Activated CD4-positive, alpha-beta T cell treated with anti-CD3 and anti-CD28 coated beads for 4 hours (primary cell): ENCODE data around the gene PSPH.
"Not testable (repeated sequence)": the region's sequence is repeated elsewhere in the genome, so short reads cannot be mapped to it uniquely, and the experiment has no call there.

Experiments used
- DNase-seq, 2 donors: peaks; one replicate each; pipeline ENCODE4 v3.0.0-alpha.2; 2020

The PSPH gene

DNA sequence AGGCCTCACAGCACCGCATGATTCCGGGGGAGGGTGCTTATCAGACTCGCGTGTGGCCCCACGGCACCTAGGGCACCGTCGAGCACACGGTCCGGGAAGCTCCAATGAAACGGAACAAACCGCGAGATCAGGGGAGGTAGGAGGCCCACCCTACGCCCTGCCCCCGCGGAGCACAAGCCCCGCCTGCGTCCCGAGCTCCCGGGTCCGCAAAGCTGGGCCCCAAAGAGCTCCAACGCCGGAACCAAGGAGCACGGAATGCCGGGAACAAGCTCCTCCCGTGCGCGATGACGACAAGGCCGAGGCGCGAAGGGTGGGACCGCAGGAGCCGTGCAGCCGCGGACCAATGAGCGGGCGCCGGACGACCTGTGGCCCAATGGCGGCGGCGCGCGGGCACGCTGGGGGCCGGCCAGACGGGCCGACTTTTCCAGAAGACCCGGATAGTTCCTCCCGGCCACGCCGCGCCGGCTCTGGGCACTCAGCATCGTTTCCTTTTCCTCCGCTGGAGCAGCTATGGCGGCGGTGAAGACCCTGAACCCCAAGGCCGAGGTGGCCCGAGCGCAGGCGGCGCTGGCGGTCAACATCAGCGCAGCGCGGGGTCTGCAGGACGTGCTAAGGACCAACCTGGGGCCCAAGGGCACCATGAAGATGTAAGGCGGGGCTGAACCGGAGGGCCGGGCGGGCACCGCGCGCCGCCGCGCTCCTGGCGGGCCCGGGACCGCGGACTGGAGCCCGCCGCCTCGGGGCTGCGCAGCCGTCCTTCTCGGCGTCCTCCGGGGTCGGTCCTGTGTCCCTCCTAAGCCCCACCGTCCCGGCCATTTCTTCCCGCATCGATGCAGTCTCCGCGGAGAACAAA is at the start of gene PSPH, which contains the start of gene CCT6A:
Gene PSPH, minus strand, starts transcription at position 106 of the 853 bp plus-strand sequence. CDS start 30,232 bp downstream, outside the sequence.
Gene CCT6A, plus strand, starts transcription at position 427 of the 853 bp plus-strand sequence. Its CDS starts 84 bp downstream, at position 511.
- peak; percentile 89 to 92 for DNase-seq

- no peak for DNase-seq
Measured at GRCh38 chr7:56099653-56100052, 48.4 kb upstream of the PSPH start.

DNA sequence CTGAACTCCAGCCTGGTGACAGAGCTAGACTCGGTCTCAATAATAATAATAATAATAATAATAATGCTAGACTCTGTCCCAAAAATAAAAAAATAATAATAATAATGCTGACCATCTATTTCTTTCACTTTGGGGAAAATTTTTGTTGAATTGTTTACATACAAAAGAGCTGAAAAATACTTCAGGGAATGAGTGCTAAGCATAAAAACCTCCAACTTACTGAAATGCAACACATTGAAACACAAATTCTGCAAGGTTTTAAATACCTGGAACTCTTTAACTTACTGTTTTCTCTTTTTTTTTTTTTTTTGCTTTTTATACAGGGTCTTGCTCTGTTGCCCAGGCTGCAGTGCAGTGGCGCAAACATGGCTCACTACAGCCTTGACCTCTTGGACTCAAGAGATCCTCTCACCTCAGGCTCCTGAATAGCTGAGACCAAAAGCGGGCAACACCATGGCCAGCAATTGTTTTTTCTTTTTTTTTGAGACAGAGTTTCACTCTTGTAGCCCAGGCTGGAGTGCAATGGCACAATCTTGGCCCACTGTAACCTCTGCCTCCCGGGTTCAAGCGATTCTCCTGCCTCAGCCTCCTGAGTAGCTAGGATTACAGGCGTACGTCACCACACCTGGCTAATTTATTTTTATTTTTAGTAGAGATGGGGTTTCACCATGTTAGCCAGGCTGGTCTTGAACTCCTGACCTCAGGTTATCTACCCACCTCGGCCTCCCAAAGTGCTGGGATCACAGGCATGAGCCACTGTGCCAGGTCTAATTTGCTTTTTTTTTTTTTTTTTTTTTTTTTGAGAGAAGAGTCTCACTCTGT is 47.2 kb upstream of the PSPH start:
- DNase-seq = not testable (repeated sequence)

DNA sequence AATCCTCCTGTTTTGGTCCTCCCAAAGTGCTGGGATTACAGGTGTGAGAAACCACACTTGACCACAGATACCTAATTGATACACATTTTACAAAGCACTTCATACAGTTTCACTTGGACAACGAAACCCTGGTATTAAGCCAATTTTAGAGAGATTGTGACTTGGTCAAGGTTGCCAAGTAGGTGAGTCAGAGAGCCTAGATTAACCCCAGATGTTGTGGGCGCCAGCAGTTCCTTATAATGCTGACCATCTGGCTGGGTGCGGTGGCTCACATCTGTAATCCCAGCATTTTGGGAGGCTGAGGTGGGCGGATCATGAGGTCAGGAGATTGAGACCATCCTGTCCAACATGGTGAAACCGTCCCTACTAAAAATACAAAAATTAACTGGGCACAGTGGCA is 46.5 kb upstream of the PSPH start:
- no peak for DNase-seq

GRCh38 chr7:56092789-56093531 is 41.7 kb upstream of the PSPH start, which contains the start of gene PHKG1:
TSS of gene PHKG1 (minus strand) at chr7:56092952. CDS start at chr7:56088941, 4,011 bp downstream.
- no peak for DNase-seq

GRCh38 chr7:56092388-56092787 is 41.1 kb upstream of the PSPH start:
- DNase-seq = not testable (repeated sequence)

DNA sequence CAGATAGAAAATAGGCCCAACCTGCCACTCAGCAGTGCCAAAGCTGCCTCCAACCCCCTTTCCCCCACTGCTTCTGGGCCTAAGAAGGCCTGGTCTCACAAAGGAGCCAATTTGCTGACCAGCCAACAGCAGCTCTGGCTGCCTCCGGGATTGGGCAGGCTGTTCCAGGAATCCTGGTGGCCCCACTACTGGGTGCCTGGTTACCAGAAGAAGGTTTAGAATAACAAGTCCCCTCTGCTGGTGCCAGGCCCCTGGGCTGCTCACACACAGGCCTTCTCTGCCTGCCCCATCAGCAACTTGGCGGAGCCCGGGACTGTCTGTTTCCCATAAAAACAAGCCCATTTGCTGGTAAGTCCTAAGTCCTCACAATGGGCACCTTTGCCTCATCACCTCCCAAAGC is 40.3 kb upstream of the PSPH start:
- no peak for DNase-seq

DNA sequence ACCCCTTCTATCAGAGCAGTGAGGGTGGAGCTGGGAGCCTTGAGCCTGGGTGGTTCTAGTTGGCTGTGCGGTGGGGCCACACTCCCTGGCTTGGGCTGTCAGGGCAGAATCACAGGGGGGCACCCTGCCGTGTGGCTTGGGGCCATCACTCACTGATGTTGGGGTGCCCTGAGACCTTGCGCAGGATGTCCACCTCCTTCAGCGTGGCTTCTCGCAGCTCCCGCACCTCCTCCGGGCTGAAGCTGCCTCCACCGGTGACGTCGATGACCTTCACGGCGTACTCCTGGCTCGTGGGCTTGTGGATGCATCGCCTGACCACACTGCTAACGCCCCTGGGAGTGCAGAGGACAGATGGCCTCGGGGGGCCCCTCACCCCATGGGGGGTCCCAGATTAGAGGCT is 36.2 kb upstream of the PSPH start:
- DNase-seq = no peak

DNA sequence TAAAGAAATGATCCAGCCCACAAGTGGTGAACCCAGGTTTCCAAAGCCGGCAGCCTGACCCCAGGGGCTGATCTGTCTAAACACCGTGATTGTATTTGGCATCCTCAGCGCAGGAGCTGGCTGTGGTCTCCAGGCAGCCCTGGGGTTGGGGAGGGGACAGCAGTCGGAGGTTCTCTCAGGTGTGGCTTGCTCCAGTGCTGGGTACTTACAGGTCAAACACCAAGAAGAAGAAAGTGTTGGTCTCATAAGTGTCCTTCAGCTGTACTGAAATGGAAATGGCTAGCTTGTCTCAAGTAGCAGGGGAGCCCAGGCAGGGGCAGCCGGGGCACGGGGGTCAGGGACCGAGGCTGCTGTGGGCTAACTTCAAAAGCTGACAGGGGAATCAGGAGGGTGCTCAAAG is 35.5 kb upstream of the PSPH start:
- no peak for DNase-seq

DNA sequence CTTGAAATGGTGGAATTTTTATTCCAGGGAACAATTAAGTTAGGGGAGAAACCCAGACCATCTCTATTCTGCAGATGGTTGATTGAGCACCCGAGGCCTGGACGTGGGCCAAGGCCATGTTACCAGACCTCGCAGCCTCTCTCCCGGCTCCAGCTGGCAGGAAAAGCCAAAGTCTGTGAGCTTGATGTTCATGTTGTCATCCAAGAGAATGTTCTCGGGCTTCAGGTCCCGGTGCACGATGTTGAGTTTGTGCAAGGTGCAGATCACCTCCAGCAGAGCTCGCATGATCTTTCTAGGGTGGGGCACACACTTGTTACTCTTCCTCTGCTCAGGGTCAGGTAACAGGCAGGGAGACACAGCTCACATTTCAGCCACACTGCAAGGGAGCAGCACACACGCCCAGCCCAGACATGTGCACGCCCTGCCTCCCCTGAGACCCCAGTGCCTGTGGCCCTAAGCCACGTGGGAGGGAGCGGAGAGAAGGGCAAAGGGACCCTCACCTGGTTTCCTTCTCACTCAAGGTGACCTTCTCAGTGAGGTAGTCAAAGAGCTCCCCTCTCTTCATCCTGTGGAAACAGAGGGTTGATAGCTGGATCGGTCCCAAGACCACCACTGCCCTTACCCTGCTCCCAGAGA is 32.0 kb upstream of the PSPH start:
- DNase-seq = no peak

DNA sequence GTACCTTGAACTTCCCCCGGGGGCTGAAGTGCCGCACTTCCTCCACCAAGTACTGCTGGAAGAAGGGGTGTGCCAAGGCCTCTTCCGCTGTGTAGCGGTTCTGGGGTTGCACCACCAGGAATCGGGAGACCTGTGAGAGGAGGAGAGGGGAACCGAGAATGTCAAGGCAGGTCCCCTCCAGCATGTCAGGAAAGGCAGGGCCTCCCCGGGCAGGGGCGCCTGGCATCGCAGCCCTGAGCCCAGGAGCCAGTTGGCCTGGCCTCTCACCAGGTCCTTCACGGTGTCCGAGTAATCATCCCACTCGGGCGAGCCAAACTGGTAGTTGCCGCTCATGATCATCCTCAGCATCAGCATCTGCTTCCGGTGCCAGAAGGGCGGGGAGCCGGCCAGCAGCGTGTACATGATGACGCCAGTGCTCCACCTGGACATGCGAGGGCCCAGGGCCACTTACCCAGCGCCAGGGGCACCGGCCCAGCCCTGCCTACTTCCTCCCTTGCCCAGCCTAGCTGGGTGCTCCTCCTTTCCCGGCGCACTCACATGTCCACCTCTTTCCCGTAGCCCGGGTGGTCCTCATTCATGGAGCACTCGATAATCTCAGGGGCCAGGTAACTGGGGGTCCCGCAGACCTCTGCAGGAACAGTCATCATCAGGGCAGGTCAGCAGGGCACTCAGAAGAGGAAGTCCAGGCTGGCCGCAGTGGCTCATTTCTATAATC is 30.5 kb upstream of the PSPH start:
- no peak for DNase-seq

- not testable (repeated sequence) for DNase-seq
Measured at GRCh38 chr7:56080726-56081435, 29.6 kb upstream of the PSPH start.

DNA sequence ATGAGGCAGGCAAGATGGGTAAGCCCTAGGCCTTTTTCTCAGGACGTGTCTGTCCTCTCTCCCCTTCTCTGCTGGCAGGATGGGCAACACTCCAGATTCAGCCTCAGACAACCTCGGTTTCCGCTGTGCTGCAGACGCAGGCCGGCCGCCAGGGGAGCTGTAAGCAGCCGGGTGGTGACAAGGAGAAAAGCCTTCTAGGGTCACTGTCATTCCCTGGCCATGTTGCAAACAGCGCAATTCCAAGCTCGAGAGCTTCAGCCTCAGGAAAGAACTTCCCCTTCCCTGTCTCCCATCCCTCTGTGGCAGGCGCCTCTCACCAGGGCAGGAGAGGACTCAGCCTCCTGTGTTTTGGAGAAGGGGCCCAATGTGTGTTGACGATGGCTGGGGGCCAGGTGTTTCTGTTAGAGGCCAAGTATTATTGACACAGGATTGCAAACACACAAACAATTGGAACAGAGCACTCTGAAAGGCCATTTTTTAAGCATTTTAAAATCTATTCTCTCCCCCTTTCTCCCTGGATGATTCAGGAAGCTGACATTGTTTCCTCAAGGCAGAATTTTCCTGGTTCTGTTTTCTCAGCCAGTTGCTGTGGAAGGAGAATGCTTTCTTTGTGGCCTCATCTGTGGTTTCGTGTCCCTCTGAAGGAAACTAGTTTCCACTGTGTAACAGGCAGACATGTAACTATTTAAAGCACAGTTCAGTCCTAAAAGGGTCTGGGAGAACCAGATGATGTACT is 28.4 kb upstream of the PSPH start:
- no peak for DNase-seq

- DNase-seq = no peak
Measured at GRCh38 chr7:56078196-56078595, 27.0 kb upstream of the PSPH start.

DNA sequence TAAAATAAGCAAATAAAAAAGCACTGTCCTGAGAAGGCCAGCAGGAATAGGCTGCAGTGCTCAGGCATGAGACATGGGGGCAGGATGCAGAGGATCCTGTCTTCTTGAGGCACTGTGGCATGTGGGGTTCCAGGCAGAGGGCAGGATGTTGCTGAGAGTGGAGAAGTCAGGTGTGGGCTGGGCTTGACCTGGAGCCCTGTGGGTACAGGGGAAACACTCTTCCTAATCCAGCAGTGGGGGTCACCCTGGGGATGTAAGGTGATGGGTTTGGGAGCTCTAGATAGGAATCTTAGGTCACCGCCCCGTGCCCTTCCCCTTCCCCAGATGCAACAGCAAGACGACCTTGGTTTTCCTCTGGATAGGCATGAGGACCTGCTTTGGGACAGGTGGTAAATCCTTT is 26.4 kb upstream of the PSPH start:
- DNase-seq = no peak

- peak; percentile 41 to 65 for DNase-seq
Measured at GRCh38 chr7:56074371-56074791, 23.1 kb upstream of the PSPH start.

- not testable (repeated sequence) for DNase-seq
Measured at GRCh38 chr7:56066376-56066775, 15.1 kb upstream of the PSPH start.

DNA sequence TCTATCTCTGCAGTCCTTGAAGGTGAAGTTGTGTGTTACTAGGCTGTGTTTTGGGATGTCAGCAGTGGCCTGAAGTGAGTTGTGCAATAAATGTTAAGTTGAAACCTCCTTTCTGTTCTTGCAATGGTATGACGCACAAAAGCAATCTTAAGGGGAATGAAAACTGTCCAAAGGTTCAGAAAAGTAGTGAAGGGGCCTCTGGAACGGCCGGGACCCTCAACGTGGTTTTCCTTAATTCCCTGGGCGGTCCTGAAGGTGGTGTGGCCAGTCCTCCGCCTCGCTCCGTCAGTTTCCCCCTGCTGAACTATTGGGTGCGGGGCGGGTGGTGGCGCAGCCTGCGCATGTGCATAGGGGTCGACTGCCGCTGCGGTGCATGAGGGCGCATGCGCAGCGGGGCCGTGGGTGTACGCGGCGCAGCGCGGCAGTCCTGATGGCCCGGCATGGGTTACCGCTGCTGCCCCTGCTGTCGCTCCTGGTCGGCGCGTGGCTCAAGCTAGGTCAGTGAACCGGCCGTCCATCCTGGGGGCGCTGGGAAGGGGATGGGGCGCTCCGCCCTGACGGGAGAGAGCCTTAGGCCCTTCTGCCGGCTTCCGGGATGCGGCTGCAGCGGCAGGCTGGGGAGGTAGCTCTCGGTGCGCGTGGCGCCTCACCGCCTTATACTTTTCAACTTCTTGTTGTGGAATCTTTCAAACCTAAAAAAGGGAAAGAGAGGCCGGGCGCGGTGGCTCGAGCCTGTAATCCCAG is 12.8 kb upstream of the PSPH start, which contains the start of gene SUMF2:
Gene SUMF2, plus strand, starts transcription at position 405 of the 744 bp plus-strand sequence. Its CDS starts 26 bp downstream, at position 431.
- DNase-seq = peak; percentile 89 to 92

DNA sequence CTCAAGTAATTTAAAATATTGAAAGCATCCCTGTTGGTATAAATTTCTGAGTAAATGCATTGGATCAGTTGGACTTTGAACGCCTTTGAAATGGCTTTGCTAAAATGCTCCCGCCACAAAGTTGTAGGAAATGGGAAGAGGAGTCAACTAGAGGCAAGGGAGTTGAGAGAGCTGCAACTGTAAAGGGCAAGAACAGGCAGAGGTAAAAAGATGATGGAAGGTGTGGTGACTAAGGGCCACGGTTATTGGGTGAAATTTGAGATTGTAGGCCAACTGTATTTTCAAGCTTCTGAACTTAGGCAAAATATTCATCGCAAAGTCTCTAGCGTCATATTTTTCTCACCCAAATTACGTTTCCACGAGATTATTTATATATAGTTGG is 12.2 kb upstream of the PSPH start:
- no peak for DNase-seq
